Smooth muscle cell (in vitro differentiated cells): Measurements from ENCODE around the gene HCRTR1. TPM values are rescaled to one million over a fixed set of nuclear protein-coding genes. Genes with fewer than 3 reads are reported as not detected.

Source experiments
- DNase-seq: peaks from one replicate; lab custom pipeline; 2025; ENCODE audit not compliant: unreplicated experiment; lab: John Stamatoyannopoulos, UW
- H2AFZ ChIP-seq: fragments of 200-600 bp; sonication (generic); 2 replicates; pipeline ENCODE4 v1.6.0; 2016; ENCODE audit warnings: antibody characterized with exemption, low read depth, mild to moderate bottlenecking
- H3F3A ChIP-seq: fragments of 200-600 bp; sonication (generic); 2 replicates; pipeline ENCODE4 v1.6.0; 2017; ENCODE audit warnings: antibody characterized with exemption, low read depth
- H3K27ac ChIP-seq: fragments of 200-600 bp; sonication (generic); 2 replicates; pipeline ENCODE4 v1.5.1; 2016; ENCODE audit warnings: low read depth, mild to moderate bottlenecking
- H3K27me3 ChIP-seq: fragments of 200-600 bp; sonication (generic); 2 replicates; pipeline ENCODE4 v1.6.1; 2016; ENCODE audit warnings: low read depth, mild to moderate bottlenecking
- H3K36me3 ChIP-seq: fragments of 200-600 bp; sonication (generic); 2 replicates; pipeline ENCODE4 v1.5.1; 2016; ENCODE audit warnings: low read depth
- H3K4me1 ChIP-seq: fragments of 200-600 bp; sonication (generic); 2 replicates; pipeline ENCODE4 v1.5.1; 2016; ENCODE audit warnings: low read depth
- H3K4me2 ChIP-seq: fragments of 200-600 bp; sonication (generic); 2 replicates; pipeline ENCODE4 v1.6.0; 2016; ENCODE audit warnings: mild to moderate bottlenecking
- H3K4me3 ChIP-seq: fragments of 200-600 bp; sonication (generic); 2 replicates; pipeline ENCODE4 v1.5.1; 2016; ENCODE audit warnings: mild to moderate bottlenecking
- H3K79me2 ChIP-seq: fragments of 200-600 bp; sonication (generic); 2 replicates; pipeline ENCODE4 v1.6.0; 2016; ENCODE audit warnings: low read depth, mild to moderate bottlenecking
- H3K9ac ChIP-seq: fragments of 200-600 bp; sonication (generic); 2 replicates; pipeline ENCODE4 v1.6.0; 2016; ENCODE audit warnings: low read depth
- H3K9me3 ChIP-seq: fragments of 200-600 bp; sonication (generic); replicated peaks from 2 replicates; pipeline ENCODE4 v1.5.1; 2016; ENCODE audit warnings: low read depth
- H4K20me1 ChIP-seq: fragments of 200-600 bp; sonication (generic); 2 replicates; pipeline ENCODE4 v1.6.0; 2016; ENCODE audit warnings: low read depth
- WGBS: methylation state at CpG from one replicate; pipeline ENCODE4 v1.1.7; 2016; ENCODE audit warnings: low lambda C conversion rate; 5-methylcytosine and 5-hydroxymethylcytosine counted together
- polyA plus RNA-seq: library from polyadenylated mRNA; unstranded; fragments of >200 nt; fragmentation: Nextera tagmentation; extraction: Ambion mirVana; gene quantifications from 2 replicates; pipeline ENCODE4 v1.2.1, GENCODE V29; 2016
- total RNA-seq: library from RNA; depleted of rRNA; stranded (reverse); fragments of >200 nt; gene quantifications from 2 replicates; pipeline ENCODE4 v1.2.3, GENCODE V29; 2014
- TF ChIP-seq, protein P1 (sequence below): fragments of 200-600 bp; sonication (generic); IDR thresholded peaks from 2 replicates; pipeline ENCODE4 v1.5.1; 2017; ENCODE audit warnings: borderline replicate concordance, mild to moderate bottlenecking, antibody characterized with exemption; ENCODE audit not compliant: insufficient read depth, poor library complexity, severe bottlenecking

Gene HCRTR1
- total and polyA plus RNA-seq, 2 experiments from 2014 or later = 2.0 TPM; not detected in 1

DNA sequence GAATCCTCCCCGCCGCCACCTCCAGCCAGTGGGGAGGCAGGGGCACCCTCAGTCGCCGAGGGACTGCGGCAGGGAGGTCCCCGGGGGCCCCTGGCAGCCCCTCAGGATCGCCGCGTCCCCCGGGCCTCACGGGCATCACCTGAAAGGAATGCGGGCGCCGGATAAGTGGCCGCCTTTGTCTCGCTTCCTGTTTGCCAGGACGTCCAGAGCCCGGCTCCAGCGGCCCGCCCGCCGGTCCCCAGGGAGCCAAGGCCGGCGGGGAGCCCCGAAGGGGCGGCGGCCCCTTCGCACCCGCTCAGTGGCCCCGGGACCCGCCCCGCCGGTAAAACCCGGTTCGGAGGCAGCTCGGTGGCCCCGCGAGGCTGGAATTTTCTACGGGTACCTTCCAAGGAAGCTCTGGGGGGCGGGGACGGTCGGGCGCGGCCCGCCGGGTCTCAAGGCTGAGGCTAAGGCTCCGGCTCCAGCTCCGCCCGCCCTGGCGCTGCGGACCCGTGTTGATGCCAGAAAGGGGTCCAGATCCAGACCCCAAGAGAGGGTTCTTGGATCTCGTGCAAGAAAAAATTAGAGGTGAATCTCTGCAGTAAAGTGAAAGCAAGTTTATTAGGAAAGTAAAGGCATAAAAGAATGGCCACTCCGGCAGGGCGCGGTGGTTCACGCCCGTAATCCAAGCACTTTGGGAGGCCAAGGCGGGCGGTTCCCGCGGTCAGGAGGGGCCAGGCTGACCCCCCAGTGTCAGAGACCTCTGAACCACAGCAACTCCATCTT, 28.6 kb upstream of the HCRTR1 start:
- Histone ChIP-seq H3K27me3 (no peaks in the 10 kb centered on the region), H3K4me3 (peak overlapping the region; percentile 45), H3F3A (no peaks in the 10 kb centered on the region), H2AFZ (peak overlapping the region; percentile 94), H3K79me2 (no peaks in the 10 kb centered on the region), H3K9ac (peak overlapping the region; percentile 64), H3K27ac (peak overlapping the region; percentile 77), H3K4me1 (peaks cover 5% of the 10 kb centered on the region), H4K20me1 (no peaks in the 10 kb centered on the region), H3K4me2 (peak overlapping the region; percentile 83), H3K9me3 (no peaks in the 10 kb centered on the region), H3K36me3 (no peaks in the 10 kb centered on the region)
- DNase-seq = no peak
- WGBS = 34% methylated on average over 55 of the region's 62 CpGs
- TF ChIP-seq, protein P1, sequence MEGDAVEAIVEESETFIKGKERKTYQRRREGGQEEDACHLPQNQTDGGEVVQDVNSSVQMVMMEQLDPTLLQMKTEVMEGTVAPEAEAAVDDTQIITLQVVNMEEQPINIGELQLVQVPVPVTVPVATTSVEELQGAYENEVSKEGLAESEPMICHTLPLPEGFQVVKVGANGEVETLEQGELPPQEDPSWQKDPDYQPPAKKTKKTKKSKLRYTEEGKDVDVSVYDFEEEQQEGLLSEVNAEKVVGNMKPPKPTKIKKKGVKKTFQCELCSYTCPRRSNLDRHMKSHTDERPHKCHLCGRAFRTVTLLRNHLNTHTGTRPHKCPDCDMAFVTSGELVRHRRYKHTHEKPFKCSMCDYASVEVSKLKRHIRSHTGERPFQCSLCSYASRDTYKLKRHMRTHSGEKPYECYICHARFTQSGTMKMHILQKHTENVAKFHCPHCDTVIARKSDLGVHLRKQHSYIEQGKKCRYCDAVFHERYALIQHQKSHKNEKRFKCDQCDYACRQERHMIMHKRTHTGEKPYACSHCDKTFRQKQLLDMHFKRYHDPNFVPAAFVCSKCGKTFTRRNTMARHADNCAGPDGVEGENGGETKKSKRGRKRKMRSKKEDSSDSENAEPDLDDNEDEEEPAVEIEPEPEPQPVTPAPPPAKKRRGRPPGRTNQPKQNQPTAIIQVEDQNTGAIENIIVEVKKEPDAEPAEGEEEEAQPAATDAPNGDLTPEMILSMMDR = no peak

DNA sequence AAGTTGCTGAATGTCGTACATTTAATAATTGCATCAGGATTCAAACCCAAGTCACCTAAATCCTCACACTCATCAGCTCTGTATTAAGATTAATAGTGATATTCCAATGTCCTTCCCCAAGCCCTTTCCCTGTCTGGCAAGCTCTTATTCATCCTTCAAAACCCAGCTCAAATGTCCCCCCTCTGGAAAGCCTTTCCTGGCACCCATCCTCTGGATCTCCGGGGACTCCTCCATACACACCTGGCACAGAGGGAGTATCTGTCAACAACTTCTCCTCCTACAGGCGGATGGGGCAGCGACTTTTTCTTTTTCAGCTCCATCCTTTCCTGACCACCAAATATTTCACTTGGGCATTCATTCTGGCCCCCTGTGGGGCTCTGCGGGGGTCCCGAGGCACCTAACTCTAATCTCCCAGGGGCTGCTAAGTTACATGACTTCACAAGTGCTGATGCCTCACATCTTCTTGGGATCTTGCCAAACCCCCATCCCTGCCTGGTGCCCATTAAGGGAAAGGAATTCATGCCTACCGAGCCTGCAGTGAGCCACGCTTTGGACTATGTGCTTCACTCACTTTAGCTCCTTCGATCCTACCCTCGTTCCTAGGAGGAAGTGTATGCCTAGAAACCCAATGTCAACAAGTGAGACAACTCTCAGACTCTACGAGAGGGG, 25.9 kb upstream of the HCRTR1 start:
- H3F3A ChIP-seq = no peaks in the 10 kb centered on the region
- no peaks in the 10 kb centered on the region for H3K79me2 ChIP-seq
- H3K9me3 ChIP-seq = no peaks in the 10 kb centered on the region
- WGBS = 74% methylated on average over 11 of the region's 11 CpGs
- H4K20me1 ChIP-seq = no peaks in the 10 kb centered on the region
- TF ChIP-seq, protein P1 = no peak
- H3K9ac ChIP-seq = no peak overlapping the region
- DNase-seq = no peak
- H3K36me3 ChIP-seq = no peaks in the 10 kb centered on the region
- H3K4me1 ChIP-seq = peaks cover 5% of the 10 kb centered on the region
- no peak overlapping the region for H3K4me2 ChIP-seq
- H3K27ac ChIP-seq = peak overlapping the region; percentile 75
- H3K4me3 ChIP-seq = no peak overlapping the region
- H2AFZ ChIP-seq = no peak overlapping the region
- no peaks in the 10 kb centered on the region for H3K27me3 ChIP-seq

DNA sequence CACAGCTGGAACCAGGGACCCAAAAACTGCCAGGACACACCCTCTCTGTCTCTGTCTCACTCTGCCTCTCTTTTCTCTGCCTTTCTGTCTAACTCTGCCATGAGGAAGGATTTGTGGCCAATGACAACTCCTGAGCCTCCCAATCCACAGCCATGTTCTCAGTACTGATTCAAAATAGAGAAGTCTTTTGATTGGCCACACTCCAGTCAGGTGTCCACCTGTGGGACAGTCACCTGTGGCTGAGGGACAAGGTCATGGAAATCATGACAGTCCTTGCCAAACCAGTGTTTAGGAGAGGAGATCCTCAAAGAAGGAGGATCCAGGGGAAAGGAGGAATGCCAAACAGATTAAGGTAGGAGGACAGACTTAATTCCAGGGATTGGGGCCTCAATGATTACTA, 25.4 kb upstream of the HCRTR1 start:
- no peak overlapping the region for H3K27ac ChIP-seq
- H3K4me2 ChIP-seq = no peak overlapping the region
- no peaks in the 10 kb centered on the region for H3K9me3 ChIP-seq
- no peak overlapping the region for H3K4me3 ChIP-seq
- no peak for DNase-seq
- no peaks in the 10 kb centered on the region for H3F3A ChIP-seq
- H3K9ac ChIP-seq = no peak overlapping the region
- H3K79me2 ChIP-seq = no peaks in the 10 kb centered on the region
- H3K36me3 ChIP-seq = no peaks in the 10 kb centered on the region
- no peak overlapping the region for H2AFZ ChIP-seq
- H3K4me1 ChIP-seq = peaks cover 5% of the 10 kb centered on the region
- TF ChIP-seq, protein P1 = no peak
- H3K27me3 ChIP-seq = no peaks in the 10 kb centered on the region
- no peaks in the 10 kb centered on the region for H4K20me1 ChIP-seq
